Thymus (tissue), 11 donors: Measurements from ENCODE around the gene FARS2. TPM values are rescaled to one million over a fixed set of nuclear protein-coding genes. Genes with fewer than 3 reads are reported as not detected.

Experiments
- DNase-seq, 9 donors: peaks; one replicate each; pipeline ENCODE4 v3.0.0-alpha.2; 2013; ENCODE audit warnings: low spot score in 9 of 9, low read depth in 6 of 9, missing footprints in 1 of 9
- H3K27ac ChIP-seq, 2 donors: one replicate each; pipeline ENCODE4 v1.5.1; 2013; ENCODE audit warnings: control low read depth in 1 of 2, low read depth in 1 of 2, low read length in 1 of 2, mild to moderate bottlenecking in 1 of 2, moderate library complexity in 1 of 2
- H3K27me3 ChIP-seq, 2 donors: one replicate each; pipeline ENCODE4 v1.5.1; 2013; ENCODE audit warnings: low read length in 1 of 2; ENCODE audit not compliant: control insufficient read depth in 2 of 2, insufficient read depth in 1 of 2
- H3K36me3 ChIP-seq, 2 donors: one replicate each; pipeline ENCODE4 v1.5.1; 2013; ENCODE audit warnings: low read length in 1 of 2, mild to moderate bottlenecking in 1 of 2, moderate library complexity in 1 of 2; ENCODE audit not compliant: control insufficient read depth in 2 of 2, insufficient read depth in 2 of 2
- H3K4me1 ChIP-seq, 2 donors: one replicate each; pipeline ENCODE4 v1.5.1; 2013; ENCODE audit warnings: low read length in 2 of 2; ENCODE audit not compliant: control insufficient read depth in 2 of 2, insufficient read depth in 2 of 2
- H3K4me3 ChIP-seq, 2 donors: one replicate each; pipeline ENCODE4 v1.5.1; 2013; ENCODE audit warnings: low read length in 2 of 2, control low read depth in 1 of 2, mild to moderate bottlenecking in 1 of 2
- H3K9me3 ChIP-seq, 2 donors: one replicate each; pipeline ENCODE4 v1.5.1; 2013; ENCODE audit warnings: low read length in 1 of 2, mild to moderate bottlenecking in 1 of 2; ENCODE audit not compliant: control insufficient read depth in 2 of 2, insufficient read depth in 1 of 2
- WGBS: extraction: QIAGEN DNeasy Blood & Tissue Kit; methylation state at CpG from one replicate; pipeline ENCODE4 v1.1.7; 2013; 5-methylcytosine and 5-hydroxymethylcytosine counted together
- polyA plus RNA-seq: library from polyadenylated mRNA; stranded (reverse); fragments of 200-250 nt; gene quantifications from one replicate; pipeline ENCODE4 v1.2.3, GENCODE V29; 2013
- total RNA-seq: library from RNA; stranded (reverse); fragments of 120-200 nt; gene quantifications from one replicate; pipeline ENCODE4 v1.2.4, GENCODE V29; 2013
- donor health status: healthy.

The FARS2 gene
- total and polyA plus RNA-seq, 2 donors: 10.5 to 23.2 TPM

DNA sequence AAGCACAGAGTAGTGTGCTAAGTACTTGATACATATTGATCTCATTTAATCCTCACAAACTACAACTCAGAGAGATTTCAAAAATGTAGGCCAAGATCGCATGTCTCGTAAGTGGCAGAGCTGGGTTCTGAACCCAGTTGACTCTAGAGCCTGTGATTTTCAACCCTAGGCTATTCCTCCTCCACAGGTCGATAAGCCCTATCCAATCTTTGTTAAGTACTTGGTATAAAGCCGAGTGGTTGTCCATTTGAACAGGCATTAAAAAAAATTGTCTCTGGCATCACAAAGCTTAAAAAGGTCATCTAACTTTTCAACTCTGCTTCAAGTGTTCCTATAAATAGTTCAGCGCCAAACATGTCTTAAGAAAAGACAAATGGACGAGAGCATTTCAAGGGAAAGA, 38.0 kb upstream of the FARS2 start:
- H3K27me3 ChIP-seq: no peaks in the 10 kb centered on the region
- WGBS: 98% methylated on average over 6 of the region's 6 CpGs
- no peaks in the 10 kb centered on the region for H3K9me3 ChIP-seq
- no peak for DNase-seq
- no peak overlapping the region for H3K27ac ChIP-seq
- H3K4me1 ChIP-seq: no peaks in the 10 kb centered on the region
- H3K36me3 ChIP-seq: no peaks in the 10 kb centered on the region
- no peak overlapping the region for H3K4me3 ChIP-seq

DNA sequence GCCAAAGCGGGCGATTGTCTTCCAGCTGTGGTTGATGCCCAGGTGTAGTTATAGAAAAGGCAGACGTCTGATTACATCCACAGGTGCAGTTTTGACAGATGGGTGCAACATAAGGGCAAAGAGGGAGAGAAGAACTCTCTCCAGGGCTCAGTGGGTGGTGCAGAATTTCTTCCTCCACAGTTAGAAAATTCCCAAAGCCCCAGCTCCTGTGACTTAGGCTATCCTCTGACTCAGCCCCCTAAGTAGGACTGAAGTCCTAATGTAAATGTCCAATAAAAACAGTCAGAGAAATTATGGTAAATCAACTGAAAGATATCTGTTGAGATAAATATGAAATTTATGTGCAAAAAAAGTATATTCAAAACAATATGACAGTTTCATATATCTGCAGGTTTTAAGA, 32.0 kb upstream of the FARS2 start:
- Histone ChIP-seq H3K27me3 (no peaks in the 10 kb centered on the region), H3K36me3 (peaks cover 0 to 3% of the 10 kb centered on the region in 2 donors), H3K9me3 (no peaks in the 10 kb centered on the region), H3K4me3 (no peak overlapping the region), H3K4me1 (no peaks in the 10 kb centered on the region), H3K27ac (no peak overlapping the region)
- WGBS: 89% methylated on average over 3 of the region's 3 CpGs
- no peak for DNase-seq

DNA sequence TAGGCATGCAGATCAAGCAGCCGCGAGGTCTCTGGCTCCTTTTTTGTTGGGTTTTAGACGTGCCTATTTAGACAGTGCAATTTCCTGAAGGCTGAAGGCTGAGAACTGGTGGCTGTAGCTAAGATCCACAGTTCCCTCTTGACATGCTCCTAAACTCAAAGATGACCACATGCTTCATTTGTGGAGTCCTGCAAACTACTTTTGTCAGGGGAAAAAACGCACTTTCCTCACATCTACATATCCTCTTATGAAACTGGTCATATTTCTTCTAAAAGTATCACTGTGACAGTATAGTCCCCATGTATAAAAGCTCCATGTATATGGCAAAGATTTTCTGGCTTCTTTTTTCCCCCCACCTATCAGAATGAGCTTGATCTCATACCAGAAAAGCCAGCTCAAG, 31.2 kb upstream of the FARS2 start:
- Histone ChIP-seq H3K9me3 (no peaks in the 10 kb centered on the region), H3K4me3 (no peak overlapping the region), H3K36me3 (peaks cover 0 to 3% of the 10 kb centered on the region in 2 donors), H3K4me1 (no peaks in the 10 kb centered on the region), H3K27ac (no peak overlapping the region), H3K27me3 (no peaks in the 10 kb centered on the region)
- DNase-seq: no peak
- 90% methylated on average over 4 of the region's 4 CpGs for WGBS

DNA sequence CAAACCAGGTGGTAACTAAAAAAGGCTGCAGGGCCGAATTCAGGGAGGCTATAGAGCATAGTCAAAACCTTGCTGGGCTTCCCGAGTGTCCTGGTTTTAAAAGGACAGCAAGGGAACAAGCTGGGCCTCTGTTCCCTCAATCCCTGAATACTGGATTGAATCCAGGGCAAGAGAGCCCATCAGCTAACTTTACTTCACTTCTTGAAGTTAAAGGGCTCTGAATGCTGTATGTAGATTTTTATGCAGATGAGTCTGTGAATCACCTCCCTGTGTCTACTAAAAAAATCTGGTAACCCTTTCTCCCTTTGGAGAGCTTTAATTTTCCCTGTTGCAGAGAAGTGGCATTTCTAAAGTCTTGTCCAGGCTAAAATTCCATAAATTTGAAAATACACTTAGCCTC, 30.0 kb upstream of the FARS2 start:
- Histone ChIP-seq H3K27me3 (no peaks in the 10 kb centered on the region), H3K27ac (no peak overlapping the region), H3K4me3 (no peak overlapping the region), H3K9me3 (no peaks in the 10 kb centered on the region), H3K4me1 (no peaks in the 10 kb centered on the region), H3K36me3 (peaks cover 0 to 3% of the 10 kb centered on the region in 2 donors)
- no peak for DNase-seq
- 96% methylated on average over 2 of the region's 2 CpGs for WGBS

DNA sequence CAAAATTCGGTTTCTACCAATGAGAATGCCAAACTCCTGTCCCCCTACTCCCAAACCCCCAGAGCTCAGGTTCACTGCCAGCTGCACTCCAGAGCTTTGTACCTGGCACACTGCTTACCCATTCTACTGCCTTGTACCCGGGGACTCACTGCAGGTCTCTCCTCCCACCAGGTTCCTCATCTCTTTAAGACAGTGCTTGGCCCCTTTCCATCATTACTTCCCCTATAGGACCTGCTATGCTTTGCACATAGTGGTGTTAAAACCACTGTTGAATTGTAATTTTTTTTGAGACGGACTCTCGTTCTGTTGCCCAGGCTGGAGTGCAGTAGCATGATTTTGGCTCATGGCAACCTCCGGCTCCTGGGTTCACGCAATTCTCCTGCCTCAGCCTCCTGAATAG, 26.4 kb upstream of the FARS2 start:
- WGBS: 95% methylated on average over 6 of the region's 6 CpGs
- Histone ChIP-seq H3K27me3 (no peaks in the 10 kb centered on the region), H3K4me1 (no peaks in the 10 kb centered on the region), H3K27ac (no peak overlapping the region), H3K9me3 (no peaks in the 10 kb centered on the region), H3K4me3 (no peak overlapping the region), H3K36me3 (peaks cover 0 to 10% of the 10 kb centered on the region in 2 donors)
- no peak for DNase-seq

DNA sequence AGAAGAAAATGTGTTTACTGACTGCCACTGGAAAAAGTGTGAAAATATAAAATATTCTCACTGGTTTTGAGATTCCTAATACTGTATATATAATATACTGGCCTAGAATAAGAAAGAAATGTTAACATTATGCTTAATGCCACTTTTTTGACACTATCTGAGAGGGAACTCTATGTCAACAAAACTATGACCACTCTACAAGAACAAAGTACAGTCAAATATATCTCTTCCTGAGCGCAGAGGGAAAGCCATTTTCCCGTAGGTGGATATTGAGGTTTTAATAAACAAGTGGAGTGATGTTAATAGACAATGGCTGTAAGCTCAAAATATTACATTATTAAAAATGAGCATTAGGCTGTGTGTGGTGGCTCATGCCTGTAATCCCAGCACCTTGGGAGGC, 25.5 kb upstream of the FARS2 start:
- Histone ChIP-seq H3K27ac (no peak overlapping the region), H3K4me3 (no peak overlapping the region), H3K4me1 (no peaks in the 10 kb centered on the region), H3K36me3 (peaks cover 0 to 11% of the 10 kb centered on the region in 2 donors), H3K9me3 (no peaks in the 10 kb centered on the region), H3K27me3 (no peaks in the 10 kb centered on the region)
- DNase-seq: no peak
- WGBS: 99% methylated on average over 2 of the region's 2 CpGs

DNA sequence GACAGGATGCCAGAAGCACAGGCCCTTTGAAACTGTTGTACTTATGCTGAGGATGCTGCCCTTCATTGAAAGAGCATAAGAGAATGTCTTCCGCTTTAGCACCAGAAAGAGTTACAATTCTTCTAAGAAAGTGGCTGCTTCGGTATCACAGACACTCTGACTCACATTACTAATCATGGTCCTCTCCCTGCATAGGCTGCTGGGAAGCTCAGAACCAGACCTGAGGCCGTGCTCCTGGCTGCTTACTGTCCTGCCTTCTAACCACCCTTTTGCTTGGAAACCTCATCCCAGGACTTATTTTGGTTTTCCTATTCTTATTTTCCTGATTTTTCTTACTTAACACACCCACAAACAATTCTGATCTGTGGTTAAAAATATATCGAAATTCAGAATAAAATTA, 23.5 kb upstream of the FARS2 start:
- DNase-seq: no peak
- 96% methylated on average over 4 of the region's 4 CpGs for WGBS
- Histone ChIP-seq H3K4me3 (no peak overlapping the region), H3K27ac (no peak overlapping the region), H3K4me1 (no peaks in the 10 kb centered on the region), H3K9me3 (no peaks in the 10 kb centered on the region), H3K27me3 (no peaks in the 10 kb centered on the region), H3K36me3 (peaks cover 0 to 11% of the 10 kb centered on the region in 2 donors)

DNA sequence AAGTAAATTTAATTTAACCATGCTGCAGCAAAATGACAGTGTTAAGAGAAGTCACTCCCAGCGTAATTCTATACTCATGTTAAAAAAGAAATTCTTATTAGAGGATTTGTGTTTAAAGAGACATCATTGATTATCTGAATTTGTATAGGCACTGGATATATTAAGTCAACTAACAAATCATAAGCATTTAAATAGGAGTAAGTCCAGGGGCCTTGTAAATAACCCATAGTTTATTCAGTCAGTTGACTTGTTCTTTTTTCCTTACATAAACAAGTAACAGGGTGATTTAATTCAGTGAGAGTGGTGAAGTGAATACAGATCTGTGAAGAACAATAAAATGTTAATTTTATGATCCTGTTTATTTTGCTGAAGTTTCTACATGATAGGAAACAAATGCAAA, 23.0 kb upstream of the FARS2 start:
- DNase-seq: no peak
- WGBS: 96% methylated on average over 1 of the region's 1 CpG
- Histone ChIP-seq H3K4me3 (no peak overlapping the region), H3K9me3 (no peaks in the 10 kb centered on the region), H3K27me3 (no peaks in the 10 kb centered on the region), H3K4me1 (no peaks in the 10 kb centered on the region), H3K36me3 (peaks cover 0 to 10% of the 10 kb centered on the region in 2 donors), H3K27ac (no peak overlapping the region)

DNA sequence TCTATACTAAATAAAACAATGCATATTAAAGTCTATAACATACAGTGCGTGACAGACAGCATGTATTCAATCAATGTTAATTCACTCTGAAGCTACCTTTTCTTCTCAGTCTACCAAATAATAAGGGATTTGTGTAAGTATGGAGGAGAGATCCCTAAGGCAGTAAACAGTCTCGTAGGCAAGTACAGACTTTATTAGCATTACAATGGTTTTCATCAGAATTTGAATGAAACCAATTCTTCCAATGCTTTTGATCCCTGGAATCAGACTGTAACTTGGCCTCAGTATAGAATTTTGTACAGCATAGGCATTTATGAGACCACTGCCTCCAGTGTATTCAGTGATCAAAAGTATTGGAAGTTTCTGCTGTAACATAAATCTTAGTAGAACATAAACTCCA, 20.1 kb upstream of the FARS2 start:
- Histone ChIP-seq H3K27ac (no peak overlapping the region), H3K27me3 (no peaks in the 10 kb centered on the region), H3K36me3 (peaks cover 0 to 8% of the 10 kb centered on the region in 2 donors), H3K9me3 (no peaks in the 10 kb centered on the region), H3K4me3 (no peak overlapping the region), H3K4me1 (no peaks in the 10 kb centered on the region)
- no peak for DNase-seq
- 94% methylated on average over 2 of the region's 2 CpGs for WGBS

DNA sequence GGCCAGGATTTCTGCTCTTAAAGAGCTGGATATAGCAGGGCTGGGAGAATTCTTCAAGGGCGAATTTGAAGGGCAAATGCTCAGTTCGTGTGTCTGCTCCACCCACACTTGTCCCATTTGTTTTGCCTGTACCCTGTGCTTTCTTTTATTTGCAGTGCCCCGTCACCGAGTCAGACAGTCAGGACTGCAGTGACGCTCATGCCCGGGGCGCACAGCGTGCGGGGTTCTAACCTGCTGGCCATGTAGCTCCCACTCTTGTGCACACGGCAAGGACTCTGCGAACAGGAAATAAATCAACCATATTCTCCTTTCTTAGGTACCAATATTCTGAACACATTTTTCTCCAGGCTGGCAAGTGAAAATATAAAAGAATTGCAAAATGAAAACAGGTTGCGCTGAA, 18.2 kb upstream of the FARS2 start:
- Histone ChIP-seq H3K27me3 (no peaks in the 10 kb centered on the region), H3K36me3 (peaks cover 0 to 8% of the 10 kb centered on the region in 2 donors), H3K4me3 (no peak overlapping the region), H3K4me1 (no peaks in the 10 kb centered on the region), H3K9me3 (no peaks in the 10 kb centered on the region), H3K27ac (no peak overlapping the region)
- WGBS: 90% methylated on average over 12 of the region's 12 CpGs
- no peak for DNase-seq
